Activated CD8-positive, alpha-beta memory T cell treated with anti-CD3 and anti-CD28 coated beads for 1 hour (primary cell): ENCODE measurements around the gene GDF7.

ENCODE experiments used
- DNase-seq, 2 donors: peaks; one replicate each; pipeline ENCODE4 v3.0.0-alpha.2; 2020; ENCODE audit warnings: low read depth in 1 of 2; ENCODE audit errors: extremely low read depth in 1 of 2

GDF7 gene

DNA sequence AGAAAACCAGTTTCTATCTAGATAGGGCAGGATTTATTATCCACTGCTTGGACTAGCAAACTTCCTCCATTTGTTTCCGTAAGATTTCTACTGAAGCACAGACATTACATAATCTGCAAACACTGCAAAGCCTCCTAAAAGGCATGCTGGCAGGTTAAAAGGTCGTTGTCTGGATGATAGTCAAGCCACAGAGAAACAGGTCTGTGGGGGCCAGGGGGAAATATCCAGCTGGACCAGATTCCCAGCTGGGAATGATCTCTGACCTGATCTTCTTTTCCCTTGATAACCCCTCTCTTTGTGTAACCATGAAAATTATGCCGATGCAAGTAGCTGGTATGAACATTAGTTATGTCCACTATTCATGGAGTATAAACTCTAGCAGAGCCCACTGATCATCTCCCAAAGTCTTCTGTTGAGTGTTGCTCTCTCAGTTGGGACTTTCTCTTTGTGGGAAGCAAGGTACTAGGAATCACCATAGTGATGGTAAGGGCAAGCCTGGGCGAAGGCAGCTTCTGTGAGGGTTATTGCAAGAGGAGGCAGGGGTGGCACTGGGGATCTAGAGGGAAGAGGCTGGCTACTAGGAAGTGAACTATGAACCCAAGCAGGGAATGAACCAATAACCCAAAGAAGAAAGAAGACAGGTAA lies 61.3 kb downstream of the GDF7 start:
- no peak for DNase-seq
